Ishikawa (cell line): ENCODE data around the gene PIEZO2.

Experiments
- CEBPB ChIP-seq: IDR thresholded peaks from 2 replicates; pipeline ENCODE4 v1.6.1; 2012
- CREB1 ChIP-seq: IDR thresholded peaks from 2 replicates; pipeline ENCODE4 v1.6.1; 2012; ENCODE audit warnings: low read depth
- EGR1 ChIP-seq: IDR thresholded peaks from 2 replicates; pipeline ENCODE4 v1.6.1; 2012
- EP300 ChIP-seq: IDR thresholded peaks from 2 replicates; pipeline ENCODE4 v1.6.1; 2012; ENCODE audit warnings: borderline replicate concordance
- FOXM1 ChIP-seq: IDR thresholded peaks from 2 replicates; pipeline ENCODE4 v1.6.1; 2012; ENCODE audit warnings: low read depth, borderline replicate concordance
- NFIC ChIP-seq: IDR thresholded peaks from 2 replicates; pipeline ENCODE4 v1.6.1; 2012
- RAD21 ChIP-seq: IDR thresholded peaks from 2 replicates; pipeline ENCODE4 v1.6.1; 2012; ENCODE audit warnings: low read depth
- REST ChIP-seq: IDR thresholded peaks from 2 replicates; pipeline ENCODE4 v1.6.1; 2012; ENCODE audit warnings: low read depth, mild to moderate bottlenecking
- TAF1 ChIP-seq: IDR thresholded peaks from 2 replicates; pipeline ENCODE4 v1.6.1; 2012; ENCODE audit warnings: low read depth, mild to moderate bottlenecking
- TEAD4 ChIP-seq: IDR thresholded peaks from 2 replicates; pipeline ENCODE4 v1.6.1; 2012
- YY1 ChIP-seq: IDR thresholded peaks from 2 replicates; pipeline ENCODE4 v1.6.1; 2012; ENCODE audit warnings: low read depth
- ZBTB7A ChIP-seq: IDR thresholded peaks from 2 replicates; pipeline ENCODE4 v1.6.1; 2012; ENCODE audit warnings: low read depth

GRCh38 chr18:11136241-11136640 lies 13.1 kb downstream of the PIEZO2 start:
- TF ChIP-seq NFIC, result no peak
- TF ChIP-seq FOXM1, result no peak
- no peak for TF ChIP-seq YY1
- no peak for TF ChIP-seq EP300
- no peak for TF ChIP-seq RAD21
- no peak for TF ChIP-seq TEAD4
- TF ChIP-seq EGR1, result no peak
- TF ChIP-seq TAF1, result no peak
- TF ChIP-seq CREB1, result no peak
- no peak for TF ChIP-seq CEBPB
- TF ChIP-seq REST, result no peak
- no peak for TF ChIP-seq ZBTB7A
